H1 (cell line): Measurements from ENCODE around the gene PYY. TPM values are rescaled to one million over a fixed set of nuclear protein-coding genes. Genes with fewer than 3 reads are reported as not detected.

ENCODE experiments used
- CTCF ChIA-PET: fragments of 300-600 bp; sonication (Branson Sonifier 250); formaldehyde crosslinking; loops from one replicate; lab custom pipeline; 2021; ENCODE audit not compliant: partially characterized antibody; lab: Charles Lee
- POLR2A ChIA-PET: fragments of 300-600 bp; sonication (Branson Sonifier 250); formaldehyde crosslinking; loops from one replicate; lab custom pipeline; 2021; ENCODE audit warnings: inconsistent platforms; ENCODE audit not compliant: partially characterized antibody; lab: Charles Lee
- DNase-seq, 2 experiments: peaks; one replicate each; pipeline versions ENCODE4 v3.0.0 to v3.0.0-alpha.2; 2010 to 2022; ENCODE audit warnings: low spot score in 2 of 2, low read depth in 1 of 2, mixed read lengths in 1 of 2
- FAIRE-seq: peaks from 2 replicates; lab custom pipeline; 2011; peaks lifted over from hg19 to GRCh38; lab: Jason Lieb, UNC
- H2AFZ ChIP-seq: 2 replicates; pipeline ENCODE4 v1.8.1; 2012; ENCODE audit warnings: low read length, inconsistent platforms
- H2AK5ac ChIP-seq: 2 replicates; pipeline ENCODE4 v1.6.1; 2013; ENCODE audit warnings: low read depth, low read length
- H2BK120ac ChIP-seq: replicated peaks from 2 replicates; pipeline ENCODE3; 2013; ENCODE audit warnings: low read depth, low read length, inconsistent platforms
- H2BK12ac ChIP-seq: 2 replicates; pipeline ENCODE4 v1.6.1; 2013; ENCODE audit warnings: low read depth, low read length
- H2BK15ac ChIP-seq: 2 replicates; pipeline ENCODE4 v1.6.1; 2013; ENCODE audit warnings: low read length
- H2BK20ac ChIP-seq: 2 replicates; pipeline ENCODE4 v1.6.1; 2013; ENCODE audit warnings: low read length
- H2BK5ac ChIP-seq: 2 replicates; pipeline ENCODE4 v1.6.1; 2013; ENCODE audit warnings: low read depth, low read length
- H3K14ac ChIP-seq: 2 replicates; pipeline ENCODE4 v1.6.1; 2013; ENCODE audit warnings: inconsistent platforms; ENCODE audit not compliant: insufficient read length
- H3K18ac ChIP-seq: 2 replicates; pipeline ENCODE4 v1.6.1; 2013; ENCODE audit warnings: low read length; ENCODE audit errors: extremely low read depth
- H3K23ac ChIP-seq: 2 replicates; pipeline ENCODE4 v1.6.1; 2013; ENCODE audit warnings: inconsistent platforms; ENCODE audit not compliant: insufficient read length
- H3K23me2 ChIP-seq: 2 replicates; pipeline ENCODE4 v1.6.1; 2013; ENCODE audit warnings: low read depth, low read length
- H3K27ac ChIP-seq: 2 replicates; pipeline ENCODE4 v1.6.1; 2011; ENCODE audit warnings: low read depth, low read length, inconsistent platforms
- H3K27me3 ChIP-seq, 4 experiments: replicated peaks in 1 of 4; 1 replicate in 1 of 4; 2 replicates in 3 of 4; pipeline versions ENCODE4 v1.6.1 to v1.8.1; 2011 to 2013; ENCODE audit warnings: low read length in 3 of 4, mild to moderate bottlenecking in 3 of 4, inconsistent platforms in 2 of 4, mixed read lengths in 2 of 4, moderate library complexity in 1 of 4; ENCODE audit not compliant: control insufficient read depth in 3 of 4, insufficient read depth in 3 of 4; ENCODE audit errors: extremely low read depth in 1 of 4
- H3K36me3 ChIP-seq, 4 experiments: 2 replicates each; pipeline versions ENCODE4 v1.6.1 to v1.8.1; 2011 to 2013; ENCODE audit warnings: mild to moderate bottlenecking in 4 of 4, low read length in 3 of 4, moderate library complexity in 2 of 4, control low read depth in 1 of 4, inconsistent platforms in 1 of 4; ENCODE audit not compliant: insufficient read depth in 4 of 4, control insufficient read depth in 2 of 4
- H3K4ac ChIP-seq: replicated peaks from 2 replicates; pipeline ENCODE3; 2013; ENCODE audit warnings: low read length, low read depth, mixed read lengths, inconsistent platforms; ENCODE audit not compliant: insufficient read length
- H3K4me1 ChIP-seq, 4 experiments: replicated peaks in 1 of 4; 1 replicate in 1 of 4; 2 replicates in 3 of 4; pipeline versions ENCODE4 v1.6.1 to v1.8.1; 2011 to 2013; ENCODE audit warnings: low read length in 3 of 4, inconsistent platforms in 2 of 4, mixed read lengths in 1 of 4; ENCODE audit not compliant: insufficient read depth in 4 of 4, control insufficient read depth in 3 of 4
- H3K4me2 ChIP-seq, 2 experiments: 2 replicates each; pipeline versions ENCODE4 v1.6.1 to v1.8.1; 2011 to 2013; ENCODE audit warnings: low read depth in 2 of 2, low read length in 2 of 2, control low read depth in 1 of 2, inconsistent platforms in 1 of 2, mild to moderate bottlenecking in 1 of 2; ENCODE audit not compliant: insufficient read depth in 1 of 2
- H3K4me3 ChIP-seq, 4 experiments: fragments of 200-600, 300-600 bp in 1 of 4; sonication (generic), shearing (Covaris generic), sonication (Bioruptor Twin) in 1 of 4; 2 replicates each; pipeline versions ENCODE4 v1.5.1 to v1.8.1; 2011 to 2016; ENCODE audit warnings: low read length in 4 of 4, low read depth in 3 of 4, control low read depth in 2 of 4, inconsistent platforms in 2 of 4, mild to moderate bottlenecking in 2 of 4, mixed read lengths in 1 of 4, moderate library complexity in 1 of 4; ENCODE audit not compliant: insufficient read depth in 2 of 4; ENCODE audit errors: extremely low read depth in 1 of 4
- H3K56ac ChIP-seq: replicated peaks from 2 replicates; pipeline ENCODE3; 2013; ENCODE audit warnings: low read depth, mild to moderate bottlenecking, mixed read lengths, low read length, inconsistent platforms; ENCODE audit not compliant: insufficient read length
- H3K79me1 ChIP-seq: 2 replicates; pipeline ENCODE4 v1.6.1; 2013; ENCODE audit warnings: low read depth, low read length, control low read depth
- H3K79me2 ChIP-seq, 2 experiments: 2 replicates each; pipeline versions ENCODE4 v1.6.1 to v1.8.1; 2012 to 2013; ENCODE audit warnings: low read length in 2 of 2, mild to moderate bottlenecking in 2 of 2, inconsistent platforms in 1 of 2; ENCODE audit not compliant: insufficient read depth in 2 of 2, control insufficient read depth in 1 of 2
- H3K9ac ChIP-seq, 4 experiments: replicated peaks in 1 of 4; 1 replicate in 1 of 4; 2 replicates in 3 of 4; pipeline versions ENCODE4 v1.6.1 to v1.8.1; 2011 to 2013; ENCODE audit warnings: low read depth in 3 of 4, low read length in 3 of 4, control low read depth in 2 of 4, mild to moderate bottlenecking in 2 of 4, moderate library complexity in 2 of 4, inconsistent platforms in 1 of 4; ENCODE audit errors: extremely low read depth in 1 of 4
- H3K9me3 ChIP-seq, 2 experiments: 2 replicates each; pipeline versions ENCODE4 v1.6.1 to v1.8.1; 2012 to 2013; ENCODE audit warnings: mild to moderate bottlenecking in 2 of 2, moderate library complexity in 2 of 2, control low read depth in 1 of 2, inconsistent platforms in 1 of 2, low read depth in 1 of 2, low read length in 1 of 2, mixed read lengths in 1 of 2; ENCODE audit not compliant: insufficient read depth in 2 of 2
- H4K20me1 ChIP-seq, 2 experiments: replicated peaks in 1 of 2; 2 replicates each; pipeline versions ENCODE3 to v1.8.1; 2011 to 2013; ENCODE audit warnings: inconsistent platforms in 2 of 2, low read length in 2 of 2, mild to moderate bottlenecking in 1 of 2; ENCODE audit not compliant: insufficient read depth in 2 of 2, control insufficient read depth in 1 of 2
- H4K5ac ChIP-seq: 2 replicates; pipeline ENCODE4 v1.6.1; 2013; ENCODE audit warnings: low read length, low read depth, mixed read lengths, inconsistent platforms; ENCODE audit not compliant: insufficient read length
- H4K8ac ChIP-seq: 2 replicates; pipeline ENCODE4 v1.8.0; 2013; ENCODE audit warnings: mild to moderate bottlenecking, moderate library complexity, low read length, inconsistent platforms; ENCODE audit not compliant: insufficient read depth; ENCODE audit errors: extremely low read depth
- H4K91ac ChIP-seq: replicated peaks from 2 replicates; pipeline ENCODE3; 2013; ENCODE audit warnings: low read length, mixed read lengths, inconsistent platforms; ENCODE audit not compliant: insufficient read length
- ATF3 ChIP-seq: IDR thresholded peaks from 2 replicates; pipeline ENCODE4 v1.6.1; 2011; ENCODE audit warnings: low read depth, mild to moderate bottlenecking, low read length; ENCODE audit not compliant: insufficient read depth
- BCL11A ChIP-seq, 2 experiments: IDR thresholded peaks; one replicate each; pipeline ENCODE4 v1.6.1; 2011; ENCODE audit warnings: low read depth in 2 of 2, low read length in 2 of 2, mild to moderate bottlenecking in 2 of 2
- CHD2 ChIP-seq: IDR thresholded peaks from 2 replicates; pipeline ENCODE4 v1.6.1; 2012; ENCODE audit warnings: low read length, improper control_type of control experiment
- CTBP2 ChIP-seq: IDR thresholded peaks from 2 replicates; pipeline ENCODE4 v1.7.0; 2011; ENCODE audit warnings: borderline replicate concordance, mild to moderate bottlenecking, moderate library complexity, mixed read lengths, low read length; ENCODE audit not compliant: insufficient read depth, insufficient read length
- EZH2 ChIP-seq: fragments of 200-600 bp; sonication (generic); IDR thresholded peaks from 2 replicates; pipeline ENCODE4 v1.7.1; 2012; ENCODE audit warnings: low read depth, mild to moderate bottlenecking, moderate library complexity, low read length, inconsistent platforms; ENCODE audit not compliant: severe bottlenecking
- NRF1 ChIP-seq: IDR thresholded peaks from 2 replicates; pipeline ENCODE4 v1.6.1; 2011; ENCODE audit warnings: mild to moderate bottlenecking, low read depth, low read length, improper control_type of control experiment
- PHF8 ChIP-seq: fragments of 200-600 bp; sonication (generic); conservative IDR thresholded peaks from 2 replicates; pipeline ENCODE4 v1.7.1; 2012; ENCODE audit warnings: low read depth, mild to moderate bottlenecking, inconsistent platforms, low read length, moderate library complexity
- POLR2AphosphoS5 ChIP-seq: IDR thresholded peaks from 2 replicates; pipeline ENCODE4 v1.6.1; 2011; ENCODE audit warnings: low read depth, low read length
- RAD21 ChIP-seq, 2 experiments: IDR thresholded peaks in 1 of 2; conservative IDR thresholded peaks in 1 of 2; 2 replicates each; pipeline ENCODE4 v1.6.1; 2011; ENCODE audit warnings: low read depth in 2 of 2, low read length in 2 of 2, improper control_type of control experiment in 1 of 2, inconsistent platforms in 1 of 2, mild to moderate bottlenecking in 1 of 2, moderate library complexity in 1 of 2
- SP1 ChIP-seq: IDR thresholded peaks from 2 replicates; pipeline ENCODE4 v1.6.1; 2011; ENCODE audit warnings: low read depth, low read length
- TAF7 ChIP-seq: optimal IDR thresholded peaks from 2 replicates; pipeline ENCODE3; 2011; ENCODE audit warnings: low read depth, mild to moderate bottlenecking, inconsistent platforms, low read length, moderate library complexity, borderline replicate concordance
- TCF12 ChIP-seq: IDR thresholded peaks from 2 replicates; pipeline ENCODE4 v1.6.1; 2011; ENCODE audit warnings: low read depth, mild to moderate bottlenecking, low read length
- WGBS, 2 experiments: shearing (Covaris generic) in 1 of 2; methylation state at CpG; one replicate each; pipeline versions ENCODE4 v1.1.6 to v1.1.7; 2013 to 2015; ENCODE audit warnings: low lambda C conversion rate in 2 of 2, mixed read lengths in 2 of 2, inconsistent platforms in 1 of 2, low coverage in 1 of 2, missing lambda C conversion rate in 1 of 2; ENCODE audit not compliant: insufficient replicate concordance in 2 of 2, insufficient coverage in 1 of 2, insufficient read length in 1 of 2; ENCODE audit errors: extremely low coverage in 1 of 2, missing lambda C conversion rate in 1 of 2; 5-methylcytosine and 5-hydroxymethylcytosine counted together
- polyA plus RNA-seq, 7 experiments: library from polyadenylated mRNA; depleted of rRNA in 3 of 7; stranded (reverse) in 5 of 7; unstranded in 2 of 7; fragments of >200 nt in 5 of 7; fragments of 200-250 nt in 2 of 7; gene quantifications; 1 replicate in 5 of 7; 2 replicates in 1 of 7; 4 replicates in 1 of 7; pipeline versions ENCODE4 v1.2.1 to v1.2.3, GENCODE V29; 2011 to 2013; ENCODE audit warnings: missing spikeins in 2 of 7, mixed read lengths in 2 of 7
- total RNA-seq: library from RNA; stranded (reverse); fragmentation: NEBNext Ultra II Directional; extraction: Animal tissue kit (Norgen Biotek cat#: 25700); gene quantifications from 2 replicates; pipeline ENCODE4 v1.2.1, GENCODE V29; 2021
- TF ChIP-seq, protein P1 (sequence below): IDR thresholded peaks from 2 replicates; pipeline ENCODE4 v1.6.1; 2012; ENCODE audit warnings: inconsistent platforms

Gene PYY
- total and polyA plus RNA-seq, 2 of the 8 experiments (the other 6 are each of a cell fraction or from before 2014, with no cell fraction given): 0.93 to 3.4 TPM

DNA sequence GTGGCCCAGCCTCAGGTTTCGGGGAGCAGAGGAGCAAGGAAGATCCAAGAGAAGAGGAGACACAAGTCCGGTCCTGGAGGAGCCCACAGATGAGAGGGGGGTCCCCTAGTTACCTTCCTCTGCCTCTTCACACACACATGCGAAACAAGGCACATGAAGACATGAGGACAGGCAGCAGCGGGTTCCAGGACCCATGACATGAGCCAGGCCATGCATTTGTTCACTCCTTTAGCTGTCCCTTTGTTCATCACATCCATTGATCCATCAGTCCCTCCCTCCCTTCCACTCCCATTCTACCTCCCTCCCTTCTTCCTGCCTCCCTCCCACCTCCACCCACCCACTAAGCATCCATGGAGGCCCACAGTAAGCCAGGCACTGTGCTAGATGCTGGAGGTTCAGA lies 20.8 kb downstream of the PYY start:
- Histone ChIP-seq H3K4me2 (no peak overlapping the region), H3K36me3 (no peaks in the 10 kb centered on the region), H2BK20ac (no peak overlapping the region), H3K4ac (no peak overlapping the region), H2BK15ac (no peak overlapping the region), H4K91ac (peak overlapping the region; percentile 66), H3K56ac (no peak overlapping the region), H3K27me3 (peaks cover under 1 to 18% (median 8%) of the 10 kb centered on the region in 4 experiments), H4K8ac (no peak overlapping the region), H2AK5ac (no peak overlapping the region), H3K14ac (no peak overlapping the region), H3K23me2 (no peaks in the 10 kb centered on the region; the same call in 1 of the 2 replicates), H3K4me3 (no peak overlapping the region), H3K79me2 (no peaks in the 10 kb centered on the region), H3K18ac (no peak overlapping the region), H3K9me3 (no peaks in the 10 kb centered on the region), H3K27ac (no peak overlapping the region), H3K79me1 (no peaks in the 10 kb centered on the region), H2BK120ac (no peak overlapping the region), H3K9ac (no peak overlapping the region), H3K4me1 (peaks cover 0 to 8% (median 5%) of the 10 kb centered on the region in 4 experiments; a peak in 4 of 7 replicates)
- 97% methylated on average over 4 of the region's 4 CpGs; no CpG with 5 or more reads in 1 of the 2 experiments for WGBS, 2 experiments
- FAIRE-seq: no peak
- POLR2A ChIA-PET: no interaction called here
- TF ChIP-seq NRF1 (no peak), CHD2 (no peak), EZH2 (no peak), PHF8 (no peak), SP1 (no peak), BCL11A (IDR thresholded peaks at IDR 0.05; ENCODE audit: low read depth in 2 of 2, low read length in 2 of 2) (no peak), ATF3 (no peak), RAD21 (IDR thresholded peaks at IDR 0.05 in 1 of 2, conservative IDR thresholded peaks at IDR 0.05 in 1 of 2; ENCODE audit: low read depth in 2 of 2, low read length in 2 of 2) (no peak), TAF7 (no peak), POLR2AphosphoS5 (no peak), CTBP2 (no peak), TCF12 (no peak)
- TF ChIP-seq, protein P1, sequence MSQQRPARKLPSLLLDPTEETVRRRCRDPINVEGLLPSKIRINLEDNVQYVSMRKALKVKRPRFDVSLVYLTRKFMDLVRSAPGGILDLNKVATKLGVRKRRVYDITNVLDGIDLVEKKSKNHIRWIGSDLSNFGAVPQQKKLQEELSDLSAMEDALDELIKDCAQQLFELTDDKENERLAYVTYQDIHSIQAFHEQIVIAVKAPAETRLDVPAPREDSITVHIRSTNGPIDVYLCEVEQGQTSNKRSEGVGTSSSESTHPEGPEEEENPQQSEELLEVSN: no peak
- TF ChIP-seq, all 59 proteins: peak for 0
- no peaks in the 10 kb centered on the region for H4K20me1 ChIP-seq
- H2AFZ ChIP-seq: no peak overlapping the region
- no peak overlapping the region for H4K5ac ChIP-seq
- DNase-seq: no peak
- H2BK5ac ChIP-seq: no peak overlapping the region
- no peak overlapping the region for H3K23ac ChIP-seq
- no peak overlapping the region for H2BK12ac ChIP-seq
- CTCF ChIA-PET: interaction anchor here (1.2 to 2.0 kb wide), 8 partner anchors 8 to 87 kb away, joined by 3 to 10 read pairs (median 6); partner anchors contain the start of gene CD300LG
